Ammon's horn (tissue), 1 donor: Measurements from ENCODE around the gene NCAN.
"Not testable (repeated sequence)": the region's sequence is repeated elsewhere in the genome, so short reads cannot be mapped to it uniquely, and the experiment has no call there.

ENCODE experiments used
- DNase-seq: peaks from one replicate; pipeline ENCODE4 v3.0.0-alpha.2; 2016; ENCODE audit warnings: low spot score

NCAN gene

GRCh38 chr19:19193926-19194325 is 17.8 kb upstream of the NCAN start:
- DNase-seq, result no peak

- no peak for DNase-seq
Observed at GRCh38 chr19:19201697-19202630, 9.8 kb upstream of the NCAN start.

GRCh38 chr19:19202707-19203011 is 9.1 kb upstream of the NCAN start:
- DNase-seq, result no peak

- peak; percentile 93 for DNase-seq
Observed at GRCh38 chr19:19203012-19203856, 8.5 kb upstream of the NCAN start, which contains the start of gene NR2C2AP. NR2C2AP (minus strand) TSS chr19:19203414; CDS start chr19:19203060, 354 bp downstream.

- DNase-seq, result no peak
Observed at GRCh38 chr19:19204181-19204580, 7.6 kb upstream of the NCAN start.

- peak; percentile 79 for DNase-seq
Observed at GRCh38 chr19:19205416-19206410, 6.0 kb upstream of the NCAN start.

- no peak for DNase-seq
Observed at GRCh38 chr19:19206938-19207337, 4.8 kb upstream of the NCAN start.

- DNase-seq, result peak; percentile 64
Observed at GRCh38 chr19:19207637-19208572, 3.9 kb upstream of the NCAN start.

- no peak for DNase-seq
Observed at GRCh38 chr19:19209372-19209771, 2.4 kb upstream of the NCAN start.

GRCh38 chr19:19212916-19213315 is 1.2 kb downstream of the NCAN start:
- DNase-seq, result no peak

GRCh38 chr19:19213426-19214158 is 1.8 kb downstream of the NCAN start:
- DNase-seq, result no peak

GRCh38 chr19:19214159-19214490 is 2.4 kb downstream of the NCAN start:
- no peak for DNase-seq

- no peak for DNase-seq
Observed at GRCh38 chr19:19214892-19215291, 3.1 kb downstream of the NCAN start.

- no peak for DNase-seq
Observed at GRCh38 chr19:19215792-19216191, 4.0 kb downstream of the NCAN start.

- DNase-seq, result no peak
Observed at GRCh38 chr19:19217099-19217498, 5.3 kb downstream of the NCAN start.

- no peak for DNase-seq
Observed at GRCh38 chr19:19218911-19219310, 7.2 kb downstream of the NCAN start.

GRCh38 chr19:19221000-19221399 is 9.2 kb downstream of the NCAN start:
- not testable (repeated sequence) for DNase-seq

GRCh38 chr19:19223060-19223459 is 11.3 kb downstream of the NCAN start:
- no peak for DNase-seq

- DNase-seq, result no peak
Observed at GRCh38 chr19:19223636-19224035, 11.9 kb downstream of the NCAN start.
